B cell (primary cell): ENCODE data around the gene STAB1.

Source experiments
- CTCF ChIP-seq: fragments of 200-600 bp; IDR thresholded peaks from one replicate; pipeline ENCODE4 v1.8.0; 2022; ENCODE audit warnings: antibody characterized with exemption, mild to moderate bottlenecking
- EZH2 ChIP-seq: IDR thresholded peaks from 2 replicates; pipeline ENCODE4 v1.6.1; 2012; ENCODE audit warnings: borderline replicate concordance, low read depth, mild to moderate bottlenecking, moderate library complexity, low read length; ENCODE audit not compliant: insufficient read depth, poor library complexity, severe bottlenecking

GRCh38 chr3:52532517-52532837 is 37.3 kb downstream of the STAB1 start:
- TF ChIP-seq CTCF (no peak), EZH2 (no peak)
